ENCODE measurements around the gene ERVW-1.

DNA sequence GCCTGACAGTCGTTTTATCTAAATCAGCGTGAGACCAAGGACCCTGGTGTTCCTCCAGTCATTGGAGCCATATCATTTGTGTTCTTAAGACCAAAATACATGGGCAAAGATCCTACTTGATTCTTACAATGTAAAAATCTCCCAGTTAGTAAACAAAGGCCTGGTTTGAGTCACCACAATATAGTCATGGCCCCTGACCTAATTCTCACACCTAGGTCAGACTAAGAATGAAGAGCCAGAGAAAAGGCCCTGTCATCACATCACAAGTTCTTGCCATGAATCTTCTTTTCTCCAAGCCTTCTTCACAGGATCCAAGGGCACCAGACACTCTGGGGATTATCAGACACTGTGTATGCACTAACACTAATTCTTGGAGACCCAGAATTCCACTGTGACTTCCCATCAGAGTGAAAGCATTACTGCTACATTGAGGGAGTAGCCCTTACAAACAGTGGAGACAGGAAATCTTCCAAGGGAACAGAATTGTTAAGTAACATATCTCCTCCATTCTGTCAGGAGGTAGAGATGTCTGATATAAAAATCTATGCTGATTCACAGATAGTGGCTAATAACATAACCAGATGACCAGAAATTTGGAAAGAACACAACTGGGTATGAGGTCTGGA, 7.6 kb upstream of the ERVW-1 start:
- TF ChIP-seq, protein P1, sequence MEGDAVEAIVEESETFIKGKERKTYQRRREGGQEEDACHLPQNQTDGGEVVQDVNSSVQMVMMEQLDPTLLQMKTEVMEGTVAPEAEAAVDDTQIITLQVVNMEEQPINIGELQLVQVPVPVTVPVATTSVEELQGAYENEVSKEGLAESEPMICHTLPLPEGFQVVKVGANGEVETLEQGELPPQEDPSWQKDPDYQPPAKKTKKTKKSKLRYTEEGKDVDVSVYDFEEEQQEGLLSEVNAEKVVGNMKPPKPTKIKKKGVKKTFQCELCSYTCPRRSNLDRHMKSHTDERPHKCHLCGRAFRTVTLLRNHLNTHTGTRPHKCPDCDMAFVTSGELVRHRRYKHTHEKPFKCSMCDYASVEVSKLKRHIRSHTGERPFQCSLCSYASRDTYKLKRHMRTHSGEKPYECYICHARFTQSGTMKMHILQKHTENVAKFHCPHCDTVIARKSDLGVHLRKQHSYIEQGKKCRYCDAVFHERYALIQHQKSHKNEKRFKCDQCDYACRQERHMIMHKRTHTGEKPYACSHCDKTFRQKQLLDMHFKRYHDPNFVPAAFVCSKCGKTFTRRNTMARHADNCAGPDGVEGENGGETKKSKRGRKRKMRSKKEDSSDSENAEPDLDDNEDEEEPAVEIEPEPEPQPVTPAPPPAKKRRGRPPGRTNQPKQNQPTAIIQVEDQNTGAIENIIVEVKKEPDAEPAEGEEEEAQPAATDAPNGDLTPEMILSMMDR (IDR thresholded peaks at IDR 0.05): no peak
- TF ChIP-seq POLR2A (IDR thresholded peaks at IDR 0.05): no peak
